ENCODE measurements around the gene CLOCK. TPM values are rescaled to one million over a fixed set of nuclear protein-coding genes. Genes with fewer than 3 reads are reported as not detected.

CLOCK gene
- total and polyA plus RNA-seq, 10 of the 15 experiments (the other 5 are each of a cell fraction or from before 2014, with no cell fraction given), result 2.8 to 11.7 (median 10.4) TPM

DNA sequence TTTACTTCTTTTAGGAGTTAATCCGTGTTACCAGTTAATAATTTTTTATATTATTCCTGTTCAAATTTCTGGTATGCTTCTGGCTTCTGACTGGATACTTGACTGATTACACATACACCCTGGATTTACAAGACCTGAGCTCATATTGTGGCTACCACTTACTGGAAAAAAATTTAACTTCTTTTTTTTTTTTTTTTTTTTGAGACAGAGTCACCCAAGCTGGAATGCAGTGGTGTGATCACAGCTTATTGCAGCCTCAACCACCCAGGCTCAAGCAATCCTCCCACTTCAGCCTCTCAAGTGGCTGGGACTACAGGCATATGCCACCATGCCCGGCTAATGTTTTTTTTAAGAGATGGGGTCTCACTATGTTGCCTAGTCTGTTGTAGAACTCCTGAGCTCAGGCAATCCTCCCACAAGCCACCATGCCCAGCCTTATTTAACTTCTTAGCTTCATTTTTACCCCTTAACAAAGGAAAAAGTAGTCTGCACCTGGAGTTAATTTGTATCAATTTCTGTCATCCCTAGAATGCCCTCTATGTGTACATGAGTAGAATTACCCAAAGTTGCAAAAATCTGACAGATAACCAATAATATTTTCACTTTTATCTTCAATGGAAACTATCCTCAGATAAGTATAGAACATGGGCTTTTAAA lies 100.7 kb downstream of the CLOCK start:
- Histone ChIP-seq H3K9ac (ENCODE audit: control insufficient read depth, insufficient read depth, low read length) (no peak overlapping the region), H3K9me3 (replicated peaks; ENCODE audit: control insufficient read depth, insufficient read depth, low read length) (no peaks in the 10 kb centered on the region), H3K27me3 (replicated peaks in 1 of 2; ENCODE audit: control insufficient read depth in 2 of 2, insufficient read depth in 2 of 2, low read length in 1 of 2) (no peaks in the 10 kb centered on the region), H3K79me2 (ENCODE audit: control insufficient read depth, insufficient read depth, low read length) (no peaks in the 10 kb centered on the region), H2AFZ (ENCODE audit: control insufficient read depth, low read depth, low read length) (no peak overlapping the region), H3K4me1 (ENCODE audit: control insufficient read depth, insufficient read depth, low read length) (no peaks in the 10 kb centered on the region), H3K4me3 (no peak overlapping the region), H3K36me3 (ENCODE audit: control insufficient read depth in 2 of 2, insufficient read depth in 2 of 2, low read length in 1 of 2) (peaks cover 0 to 27% of the 10 kb centered on the region in 2 experiments; a peak in 3 of 4 replicates), H3K27ac (ENCODE audit: control insufficient read depth, insufficient read depth) (no peak overlapping the region), H3K4me2 (ENCODE audit: control insufficient read depth, insufficient read depth) (no peak overlapping the region), H4K20me1 (ENCODE audit: control insufficient read depth, insufficient read depth) (no peaks in the 10 kb centered on the region)
- POLR2A ChIA-PET, result interaction anchor here (0.6 kb wide), 1 partner anchor 266 kb away, joined by 4 read pairs; no protein-coding TSS in a partner anchor
- TF ChIP-seq PAX8 (IDR thresholded peaks at IDR 0.05), result no peak
- TF ChIP-seq RCOR1 (conservative IDR thresholded peaks at IDR 0.05; ENCODE audit: low read depth, low read length), result no peak
- TF ChIP-seq TCF12 (IDR thresholded peaks at IDR 0.05; ENCODE audit: low read depth, low read length), result no peak
- TF ChIP-seq CHD1 (IDR thresholded peaks at IDR 0.05; ENCODE audit: low read depth, low read length), result no peak
- TF ChIP-seq IKZF2 (IDR thresholded peaks at IDR 0.05), result no peak
- TF ChIP-seq MEF2B (IDR thresholded peaks at IDR 0.05; ENCODE audit: partially characterized antibody, poor library complexity, severe bottlenecking), result no peak
- no peak for TF ChIP-seq BRCA1 (IDR thresholded peaks at IDR 0.05; ENCODE audit: low read depth, low read length)
- TF ChIP-seq MTA2 (IDR thresholded peaks at IDR 0.05; ENCODE audit: low read depth), result no peak
- TF ChIP-seq ZNF274 (IDR thresholded peaks at IDR 0.05; ENCODE audit: insufficient read depth, insufficient read length), result no peak
- no peak for TF ChIP-seq NFIC (IDR thresholded peaks at IDR 0.05; ENCODE audit: low read depth, low read length)
- TF ChIP-seq, protein P1, sequence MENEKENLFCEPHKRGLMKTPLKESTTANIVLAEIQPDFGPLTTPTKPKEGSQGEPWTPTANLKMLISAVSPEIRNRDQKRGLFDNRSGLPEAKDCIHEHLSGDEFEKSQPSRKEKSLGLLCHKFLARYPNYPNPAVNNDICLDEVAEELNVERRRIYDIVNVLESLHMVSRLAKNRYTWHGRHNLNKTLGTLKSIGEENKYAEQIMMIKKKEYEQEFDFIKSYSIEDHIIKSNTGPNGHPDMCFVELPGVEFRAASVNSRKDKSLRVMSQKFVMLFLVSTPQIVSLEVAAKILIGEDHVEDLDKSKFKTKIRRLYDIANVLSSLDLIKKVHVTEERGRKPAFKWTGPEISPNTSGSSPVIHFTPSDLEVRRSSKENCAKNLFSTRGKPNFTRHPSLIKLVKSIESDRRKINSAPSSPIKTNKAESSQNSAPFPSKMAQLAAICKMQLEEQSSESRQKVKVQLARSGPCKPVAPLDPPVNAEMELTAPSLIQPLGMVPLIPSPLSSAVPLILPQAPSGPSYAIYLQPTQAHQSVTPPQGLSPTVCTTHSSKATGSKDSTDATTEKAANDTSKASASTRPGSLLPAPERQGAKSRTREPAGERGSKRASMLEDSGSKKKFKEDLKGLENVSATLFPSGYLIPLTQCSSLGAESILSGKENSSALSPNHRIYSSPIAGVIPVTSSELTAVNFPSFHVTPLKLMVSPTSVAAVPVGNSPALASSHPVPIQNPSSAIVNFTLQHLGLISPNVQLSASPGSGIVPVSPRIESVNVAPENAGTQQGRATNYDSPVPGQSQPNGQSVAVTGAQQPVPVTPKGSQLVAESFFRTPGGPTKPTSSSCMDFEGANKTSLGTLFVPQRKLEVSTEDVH (IDR thresholded peaks at IDR 0.05; ENCODE audit: low read depth, partially characterized antibody), result no peak
- TF ChIP-seq MYC (IDR thresholded peaks at IDR 0.05; ENCODE audit: insufficient read depth, insufficient read length, insufficient replicate concordance, low read length, severe bottlenecking), result no peak
- TF ChIP-seq HDAC6 (IDR thresholded peaks at IDR 0.05; ENCODE audit: unreplicated experiment), result no peak
- no peak for TF ChIP-seq PAX5 (IDR thresholded peaks at IDR 0.05; ENCODE audit: borderline replicate concordance, low read depth, low read length)
- TF ChIP-seq, protein P2, sequence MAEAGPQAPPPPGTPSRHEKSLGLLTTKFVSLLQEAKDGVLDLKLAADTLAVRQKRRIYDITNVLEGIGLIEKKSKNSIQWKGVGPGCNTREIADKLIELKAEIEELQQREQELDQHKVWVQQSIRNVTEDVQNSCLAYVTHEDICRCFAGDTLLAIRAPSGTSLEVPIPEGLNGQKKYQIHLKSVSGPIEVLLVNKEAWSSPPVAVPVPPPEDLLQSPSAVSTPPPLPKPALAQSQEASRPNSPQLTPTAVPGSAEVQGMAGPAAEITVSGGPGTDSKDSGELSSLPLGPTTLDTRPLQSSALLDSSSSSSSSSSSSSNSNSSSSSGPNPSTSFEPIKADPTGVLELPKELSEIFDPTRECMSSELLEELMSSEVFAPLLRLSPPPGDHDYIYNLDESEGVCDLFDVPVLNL (IDR thresholded peaks at IDR 0.05; ENCODE audit: low read depth, low read length), result no peak
- TF ChIP-seq GABPA (IDR thresholded peaks at IDR 0.05; ENCODE audit: low read depth), result no peak
- intact Hi-C loops (cut with micrococcal nuclease; ENCODE audit: unreplicated experiment) (loop anchor here (5.0 to 10.0 kb wide), 2 partner anchors 101 to 289 kb away; partner anchors contain the start of gene CLOCK), in situ Hi-C loops (cut with MboI) (no loop called here)
- WGBS (ENCODE audit: insufficient coverage, insufficient replicate concordance, low lambda C conversion rate, missing lambda C conversion rate), result 98% methylated on average over 2 of the region's 2 CpGs
- peak; percentile 18 for FAIRE-seq
- CTCF ChIA-PET, result interaction anchor here (0.6 to 2.1 kb wide), 10 partner anchors 9 to 420 kb away, joined by 3 to 8 read pairs (median 4); no protein-coding TSS in a partner anchor
- SMC1A ChIA-PET (ENCODE audit: uncharacterized antibody, unreplicated experiment), result interaction anchor here (0.8 to 1.4 kb wide), 9 partner anchors 7 to 159 kb away, joined by 3 to 5 read pairs (median 3); no protein-coding TSS in a partner anchor
- RAD21 ChIA-PET (ENCODE audit: unreplicated experiment), result interaction anchor here (0.6 kb wide), 1 partner anchor 52 kb away, joined by 4 read pairs; no protein-coding TSS in a partner anchor
- no TSS peak for BruUV-seq (replicated peaks)
- ATAC-seq, result no peak
- DNase-seq (ENCODE audit: low read depth, low spot score), result no peak
